Body of pancreas (tissue), 4 donors: ENCODE results near the gene SNX30.

Experiments used
- POLR2A ChIP-seq, 3 donors: fragments of 450-650 bp; IDR thresholded peaks; one replicate each; pipeline ENCODE4 v1.6.1; 2016; ENCODE audit warnings: antibody characterized with exemption in 3 of 3, mild to moderate bottlenecking in 2 of 3
- TF ChIP-seq, protein P1 (sequence below), 7 experiments: fragments of 450-650 bp in 4 of 7; fragments of 200-600 bp in 3 of 7; sonication (generic) in 3 of 7; IDR thresholded peaks; one replicate each; pipeline ENCODE4 v1.5.1; 2016 to 2019; ENCODE audit warnings: antibody characterized with exemption in 7 of 7

DNA sequence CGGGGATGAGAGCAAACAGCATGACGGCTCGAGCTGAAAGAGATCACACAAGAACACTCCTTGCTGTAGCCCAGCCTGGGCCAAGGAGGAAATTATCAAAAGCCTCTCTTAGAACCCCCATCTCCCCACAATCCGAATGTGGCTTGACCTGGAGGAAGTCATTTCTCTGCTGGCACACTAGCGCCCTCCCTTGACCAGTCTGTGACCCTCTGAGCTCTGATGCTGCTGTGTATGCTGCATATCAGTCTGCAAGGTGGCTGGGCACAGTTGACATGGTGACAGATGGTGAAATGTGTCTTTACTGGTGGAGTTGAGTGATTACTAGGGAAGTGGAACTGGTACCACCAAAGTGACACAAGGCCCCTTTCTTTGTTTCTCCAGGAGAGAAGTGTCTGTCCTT lies 136.8 kb downstream of the SNX30 start:
- TF ChIP-seq POLR2A (IDR thresholded peaks at IDR 0.05), result no peak
- TF ChIP-seq, protein P1, sequence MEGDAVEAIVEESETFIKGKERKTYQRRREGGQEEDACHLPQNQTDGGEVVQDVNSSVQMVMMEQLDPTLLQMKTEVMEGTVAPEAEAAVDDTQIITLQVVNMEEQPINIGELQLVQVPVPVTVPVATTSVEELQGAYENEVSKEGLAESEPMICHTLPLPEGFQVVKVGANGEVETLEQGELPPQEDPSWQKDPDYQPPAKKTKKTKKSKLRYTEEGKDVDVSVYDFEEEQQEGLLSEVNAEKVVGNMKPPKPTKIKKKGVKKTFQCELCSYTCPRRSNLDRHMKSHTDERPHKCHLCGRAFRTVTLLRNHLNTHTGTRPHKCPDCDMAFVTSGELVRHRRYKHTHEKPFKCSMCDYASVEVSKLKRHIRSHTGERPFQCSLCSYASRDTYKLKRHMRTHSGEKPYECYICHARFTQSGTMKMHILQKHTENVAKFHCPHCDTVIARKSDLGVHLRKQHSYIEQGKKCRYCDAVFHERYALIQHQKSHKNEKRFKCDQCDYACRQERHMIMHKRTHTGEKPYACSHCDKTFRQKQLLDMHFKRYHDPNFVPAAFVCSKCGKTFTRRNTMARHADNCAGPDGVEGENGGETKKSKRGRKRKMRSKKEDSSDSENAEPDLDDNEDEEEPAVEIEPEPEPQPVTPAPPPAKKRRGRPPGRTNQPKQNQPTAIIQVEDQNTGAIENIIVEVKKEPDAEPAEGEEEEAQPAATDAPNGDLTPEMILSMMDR (IDR thresholded peaks at IDR 0.05), result peak in 1 of 7 experiments; percentile 21
